CD14-positive monocyte (primary cell): Measurements from ENCODE around the gene AMTN. TPM values are rescaled to one million over a fixed set of nuclear protein-coding genes. Genes with fewer than 3 reads are reported as not detected.

Experiments
- DNase-seq, 3 donors: peaks; one replicate each; pipeline ENCODE4 v3.0.0-alpha.2; 2011 to 2022
- H2AFZ ChIP-seq: 2 replicates; pipeline ENCODE4 v1.6.0; 2012; ENCODE audit warnings: mild to moderate bottlenecking, low read depth, low read length, inconsistent platforms; ENCODE audit not compliant: insufficient read depth, poor library complexity, severe bottlenecking
- H3K27ac ChIP-seq, 2 donors: 1 replicate in 1 of 2; 2 replicates in 1 of 2; pipeline ENCODE4 v1.5.1; 2012 to 2013; ENCODE audit warnings: low read length in 2 of 2, control low read depth in 1 of 2, inconsistent platforms in 1 of 2, low read depth in 1 of 2, mild to moderate bottlenecking in 1 of 2
- H3K27me3 ChIP-seq, 2 donors: one replicate each; pipeline versions ENCODE4 v1.6.0 to v1.6.1; 2011 to 2013; ENCODE audit warnings: low read length in 2 of 2; ENCODE audit not compliant: control insufficient read depth in 2 of 2, insufficient read depth in 2 of 2
- H3K36me3 ChIP-seq, 2 donors: replicated peaks in 1 of 2; 1 replicate in 1 of 2; 2 replicates in 1 of 2; pipeline versions ENCODE4 v1.5.1 to v1.6.1; 2012 to 2013; ENCODE audit warnings: low read length in 2 of 2, control low read depth in 1 of 2, inconsistent platforms in 1 of 2, mild to moderate bottlenecking in 1 of 2; ENCODE audit not compliant: insufficient read depth in 2 of 2, control insufficient read depth in 1 of 2
- H3K4me1 ChIP-seq, 2 donors: 1 replicate in 1 of 2; 2 replicates in 1 of 2; pipeline versions ENCODE4 v1.5.1 to v1.6.1; 2012 to 2013; ENCODE audit warnings: low read length in 2 of 2, control low read depth in 1 of 2, inconsistent platforms in 1 of 2, mild to moderate bottlenecking in 1 of 2, moderate library complexity in 1 of 2; ENCODE audit not compliant: insufficient read depth in 2 of 2, control insufficient read depth in 1 of 2
- H3K4me2 ChIP-seq: replicated peaks from 2 replicates; pipeline ENCODE3; 2012; ENCODE audit warnings: low read length, moderate library complexity, mild to moderate bottlenecking; ENCODE audit not compliant: poor library complexity, severe bottlenecking; ENCODE audit errors: extremely low read depth
- H3K4me3 ChIP-seq, 3 experiments: fragments of 200-600 bp in 1 of 3; sonication (generic) in 1 of 3; replicated peaks in 1 of 3; 1 replicate in 2 of 3; 2 replicates in 1 of 3; pipeline ENCODE4 v1.5.1; 2011 to 2013; ENCODE audit warnings: low read length in 3 of 3, mild to moderate bottlenecking in 3 of 3, control low read depth in 2 of 3, low read depth in 2 of 3, inconsistent platforms in 1 of 3, moderate library complexity in 1 of 3
- H3K79me2 ChIP-seq: 2 replicates; pipeline ENCODE4 v1.6.0; 2012; ENCODE audit warnings: mild to moderate bottlenecking, control low read depth, inconsistent platforms, low read length, moderate library complexity; ENCODE audit not compliant: insufficient read depth
- H3K9ac ChIP-seq: 2 replicates; pipeline ENCODE4 v1.6.0; 2017; ENCODE audit warnings: low read length, mild to moderate bottlenecking; ENCODE audit not compliant: insufficient read depth, poor library complexity, severe bottlenecking
- H3K9me3 ChIP-seq, 2 donors: replicated peaks in 1 of 2; 1 replicate in 1 of 2; 2 replicates in 1 of 2; pipeline versions ENCODE4 v1.5.1 to v1.6.1; 2012 to 2013; ENCODE audit warnings: low read length in 2 of 2, control low read depth in 1 of 2; ENCODE audit not compliant: control insufficient read depth in 1 of 2, insufficient read depth in 1 of 2
- H4K20me1 ChIP-seq: 2 replicates; pipeline ENCODE4 v1.6.0; 2012; ENCODE audit warnings: mild to moderate bottlenecking, low read length, control low read depth, moderate library complexity; ENCODE audit not compliant: insufficient read depth
- H3K27ac Mint-ChIP-seq, 7 donors: one replicate each; pipeline ENCODE4 v1.8.0; 2020; ENCODE audit warnings: mild to moderate bottlenecking in 7 of 7, mixed read lengths in 7 of 7, moderate library complexity in 6 of 7, inconsistent platforms in 2 of 7
- H3K27me3 Mint-ChIP-seq, 3 donors: one replicate each; pipeline ENCODE4 v1.8.0; 2021 to 2022; ENCODE audit warnings: low read depth in 3 of 3, mild to moderate bottlenecking in 3 of 3, mixed read lengths in 3 of 3, moderate library complexity in 3 of 3, inconsistent platforms in 1 of 3
- H3K36me3 Mint-ChIP-seq, 2 donors: one replicate each; pipeline ENCODE4 v1.8.0; 2020; ENCODE audit warnings: mixed read lengths in 2 of 2, inconsistent platforms in 1 of 2, mild to moderate bottlenecking in 1 of 2
- H3K4me1 Mint-ChIP-seq: one replicate; pipeline ENCODE4 v1.8.0; 2020; ENCODE audit warnings: mild to moderate bottlenecking, mixed read lengths
- H3K4me3 Mint-ChIP-seq, 2 donors: one replicate each; pipeline ENCODE4 v1.8.0; 2020; ENCODE audit warnings: mild to moderate bottlenecking in 2 of 2, mixed read lengths in 2 of 2, moderate library complexity in 1 of 2
- H3K9me3 Mint-ChIP-seq, 7 donors: one replicate each; pipeline ENCODE4 v1.8.0; 2020 to 2022; ENCODE audit warnings: mixed read lengths in 7 of 7, mild to moderate bottlenecking in 6 of 7, moderate library complexity in 6 of 7, inconsistent platforms in 2 of 7
- WGBS: methylation state at CpG from one replicate; pipeline ENCODE4 v1.1.5; 2013; ENCODE audit warnings: missing lambda C conversion rate; ENCODE audit not compliant: insufficient coverage; 5-methylcytosine and 5-hydroxymethylcytosine counted together
- intact Hi-C, 2 donors: fragments of 100-400 bp; cut with micrococcal nuclease; formaldehyde crosslinking; loops; one replicate each; pipeline versions ENCODE4 v1.15.0 to v1.15.1; 2023
- polyA plus RNA-seq, 3 donors: library from polyadenylated mRNA; depleted of rRNA in 1 of 3; unstranded in 2 of 3; stranded (reverse) in 1 of 3; fragments of 300-500 nt in 2 of 3; fragments of >200 nt in 1 of 3; fragmentation: Illumina TruSeq in 2 of 3; gene quantifications; 1 replicate in 2 of 3; 2 replicates in 1 of 3; pipeline ENCODE4 v1.2.3, GENCODE V29; 2012 to 2021
- TF ChIP-seq, protein P1 (sequence below): fragments of 200-600 bp; IDR thresholded peaks from one replicate; pipeline ENCODE4 v1.8.0; 2022; ENCODE audit warnings: antibody characterized with exemption, mild to moderate bottlenecking

Gene AMTN
- polyA plus RNA-seq, 3 donors, result not detected

DNA sequence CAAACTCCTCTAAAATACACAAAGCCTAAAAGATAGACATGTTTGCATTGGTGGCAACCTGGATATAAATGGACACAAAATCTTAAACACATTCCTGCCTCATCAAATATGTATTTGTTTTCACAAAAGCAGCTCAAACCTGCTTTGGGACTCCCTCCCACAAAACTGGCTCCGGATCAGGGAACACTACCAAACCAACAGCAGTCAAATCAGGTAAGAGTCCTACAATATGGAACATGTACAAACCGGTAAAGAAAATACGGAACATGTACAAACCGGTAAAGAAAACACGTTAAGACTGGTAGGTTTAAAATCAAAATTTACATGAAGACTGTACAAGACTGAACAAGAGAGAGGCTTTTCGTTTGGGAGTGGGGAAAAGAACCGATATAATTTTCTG, 4.3 kb downstream of the AMTN start:
- H3K9me3 Mint-ChIP-seq, result no peaks in the 10 kb centered on the region
- H3K9ac ChIP-seq, result no peak overlapping the region
- H3K27me3 ChIP-seq, result no peaks in the 10 kb centered on the region
- no peaks in the 10 kb centered on the region for H3K9me3 ChIP-seq
- H2AFZ ChIP-seq, result no peak overlapping the region
- H3K36me3 Mint-ChIP-seq, result no peaks in the 10 kb centered on the region
- TF ChIP-seq, protein P1, sequence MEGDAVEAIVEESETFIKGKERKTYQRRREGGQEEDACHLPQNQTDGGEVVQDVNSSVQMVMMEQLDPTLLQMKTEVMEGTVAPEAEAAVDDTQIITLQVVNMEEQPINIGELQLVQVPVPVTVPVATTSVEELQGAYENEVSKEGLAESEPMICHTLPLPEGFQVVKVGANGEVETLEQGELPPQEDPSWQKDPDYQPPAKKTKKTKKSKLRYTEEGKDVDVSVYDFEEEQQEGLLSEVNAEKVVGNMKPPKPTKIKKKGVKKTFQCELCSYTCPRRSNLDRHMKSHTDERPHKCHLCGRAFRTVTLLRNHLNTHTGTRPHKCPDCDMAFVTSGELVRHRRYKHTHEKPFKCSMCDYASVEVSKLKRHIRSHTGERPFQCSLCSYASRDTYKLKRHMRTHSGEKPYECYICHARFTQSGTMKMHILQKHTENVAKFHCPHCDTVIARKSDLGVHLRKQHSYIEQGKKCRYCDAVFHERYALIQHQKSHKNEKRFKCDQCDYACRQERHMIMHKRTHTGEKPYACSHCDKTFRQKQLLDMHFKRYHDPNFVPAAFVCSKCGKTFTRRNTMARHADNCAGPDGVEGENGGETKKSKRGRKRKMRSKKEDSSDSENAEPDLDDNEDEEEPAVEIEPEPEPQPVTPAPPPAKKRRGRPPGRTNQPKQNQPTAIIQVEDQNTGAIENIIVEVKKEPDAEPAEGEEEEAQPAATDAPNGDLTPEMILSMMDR, result no peak
- no peaks in the 10 kb centered on the region for H3K4me1 Mint-ChIP-seq
- no peaks in the 10 kb centered on the region for H3K4me1 ChIP-seq
- DNase-seq, result no peak
- 88% methylated on average over 1 of the region's 7 CpGs for WGBS
- H3K79me2 ChIP-seq, result no peaks in the 10 kb centered on the region
- no peaks in the 10 kb centered on the region for H3K36me3 ChIP-seq
- no peak overlapping the region for H3K27ac Mint-ChIP-seq
- no peaks in the 10 kb centered on the region for H4K20me1 ChIP-seq
- H3K27me3 Mint-ChIP-seq, result peaks cover 0 to 2% (median 2%) of the 10 kb centered on the region in 3 donors
- H3K27ac ChIP-seq, result no peak overlapping the region
- intact Hi-C loops, result no loop called here
- H3K4me3 Mint-ChIP-seq, result no peak overlapping the region
- no peak overlapping the region for H3K4me3 ChIP-seq
- H3K4me2 ChIP-seq, result no peak overlapping the region

GRCh38 chr4:70530997-70531396, 12.6 kb downstream of the AMTN start:
- no peak overlapping the region for H3K4me3 ChIP-seq
- TF ChIP-seq, protein P1, result no peak
- no peak overlapping the region for H3K27ac Mint-ChIP-seq
- no peaks in the 10 kb centered on the region for H3K4me1 ChIP-seq
- no peaks in the 10 kb centered on the region for H3K79me2 ChIP-seq
- H3K9me3 Mint-ChIP-seq, result no peaks in the 10 kb centered on the region
- H4K20me1 ChIP-seq, result no peaks in the 10 kb centered on the region
- 75% methylated on average over 4 of the region's 5 CpGs for WGBS
- H3K27me3 Mint-ChIP-seq, result no peaks in the 10 kb centered on the region
- no peak overlapping the region for H3K27ac ChIP-seq
- H3K4me1 Mint-ChIP-seq, result no peaks in the 10 kb centered on the region
- intact Hi-C loops, result no loop called here
- H3K4me2 ChIP-seq, result no peak overlapping the region
- H3K9me3 ChIP-seq, result no peaks in the 10 kb centered on the region
- H3K9ac ChIP-seq, result no peak overlapping the region
- no peak for DNase-seq
- no peaks in the 10 kb centered on the region for H3K27me3 ChIP-seq
- no peak overlapping the region for H3K4me3 Mint-ChIP-seq
- H3K36me3 Mint-ChIP-seq, result no peaks in the 10 kb centered on the region
- H3K36me3 ChIP-seq, result no peaks in the 10 kb centered on the region
- H2AFZ ChIP-seq, result no peak overlapping the region
